HCT116 (cell line): ENCODE measurements around the gene ZBTB16.

ENCODE experiments used
- ATF3 ChIP-seq: IDR thresholded peaks from 2 replicates; pipeline ENCODE4 v1.6.1; 2012
- CTCF ChIP-seq, 3 experiments: fragments of 200-600 bp in 1 of 3; sonication (generic) in 1 of 3; IDR thresholded peaks in 2 of 3; conservative IDR thresholded peaks in 1 of 3; 2 replicates each; pipeline ENCODE4 v1.5.1; 2012 to 2017; ENCODE audit warnings: low read depth in 2 of 3, low read length in 2 of 3, antibody characterized with exemption in 1 of 3, borderline replicate concordance in 1 of 3, control low read depth in 1 of 3, mild to moderate bottlenecking in 1 of 3, mixed read lengths in 1 of 3, mixed run types in 1 of 3, moderate library complexity in 1 of 3; ENCODE audit not compliant: insufficient read depth in 1 of 3
- EZH2 ChIP-seq: fragments of 200-600 bp; sonication (generic); IDR thresholded peaks from 2 replicates; pipeline ENCODE4 v1.6.1; 2017; ENCODE audit warnings: antibody characterized with exemption, mixed run types
- EZH2phosphoT487 ChIP-seq: fragments of 200-600 bp; IDR thresholded peaks from 2 replicates; pipeline ENCODE4 v1.6.1; 2018; ENCODE audit warnings: antibody characterized with exemption, borderline replicate concordance
- JUND ChIP-seq: IDR thresholded peaks from 2 replicates; pipeline ENCODE4 v1.6.1; 2012
- POLR2AphosphoS5 ChIP-seq: IDR thresholded peaks from 2 replicates; pipeline ENCODE4 v1.6.1; 2011; ENCODE audit warnings: mild to moderate bottlenecking, low read depth, low read length, moderate library complexity
- SIN3A ChIP-seq: IDR thresholded peaks from 2 replicates; pipeline ENCODE4 v1.6.1; 2012; ENCODE audit warnings: low read depth
- TCF7L2 ChIP-seq: IDR thresholded peaks from 2 replicates; pipeline ENCODE4 v1.7.0; 2011; ENCODE audit warnings: borderline replicate concordance, inconsistent platforms; ENCODE audit not compliant: insufficient read depth, insufficient read length; ENCODE audit errors: extremely low read depth
- TF ChIP-seq, protein P1 (sequence below): IDR thresholded peaks from 2 replicates; pipeline ENCODE4 v1.6.1; 2011; ENCODE audit warnings: mild to moderate bottlenecking, low read length, moderate library complexity; ENCODE audit not compliant: insufficient replicate concordance; ENCODE audit errors: extremely low read depth

DNA sequence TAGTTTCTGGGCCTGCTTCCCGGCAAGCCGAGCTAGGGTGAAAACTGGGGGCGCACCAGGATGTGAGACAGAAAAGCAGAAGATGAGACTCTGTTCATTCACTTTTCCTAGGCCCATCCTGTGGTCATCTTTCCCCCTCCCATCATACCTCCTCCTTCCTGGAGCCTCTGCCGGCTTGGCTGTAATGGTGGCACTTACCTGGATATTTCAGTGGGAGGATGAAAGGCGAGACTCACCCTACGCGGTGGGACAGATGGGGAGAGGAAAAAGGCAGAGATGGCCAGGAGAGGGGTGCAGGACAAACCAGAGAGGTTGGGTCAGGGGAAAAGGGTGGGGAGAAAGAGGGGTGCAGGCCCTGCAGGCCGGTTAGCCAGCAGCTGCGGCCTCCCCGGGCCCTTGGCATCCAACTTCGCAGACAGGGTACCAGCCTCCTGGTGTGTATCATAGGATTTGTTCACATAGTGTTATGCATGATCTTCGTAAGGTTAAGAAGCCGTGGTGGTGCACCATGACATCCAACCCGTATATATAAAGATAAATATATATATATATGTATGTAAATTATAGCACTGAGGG is 195.1 kb downstream of the ZBTB16 start:
- no peak for TF ChIP-seq SIN3A
- no peak for TF ChIP-seq CTCF (IDR thresholded peaks at IDR 0.05 in 2 of 3, conservative IDR thresholded peaks at IDR 0.05 in 1 of 3; ENCODE audit: borderline replicate concordance in 1 of 3, insufficient read depth in 1 of 3, low read depth in 2 of 3, low read length in 2 of 3)
- TF ChIP-seq POLR2AphosphoS5 = no peak
- TF ChIP-seq, protein P1, sequence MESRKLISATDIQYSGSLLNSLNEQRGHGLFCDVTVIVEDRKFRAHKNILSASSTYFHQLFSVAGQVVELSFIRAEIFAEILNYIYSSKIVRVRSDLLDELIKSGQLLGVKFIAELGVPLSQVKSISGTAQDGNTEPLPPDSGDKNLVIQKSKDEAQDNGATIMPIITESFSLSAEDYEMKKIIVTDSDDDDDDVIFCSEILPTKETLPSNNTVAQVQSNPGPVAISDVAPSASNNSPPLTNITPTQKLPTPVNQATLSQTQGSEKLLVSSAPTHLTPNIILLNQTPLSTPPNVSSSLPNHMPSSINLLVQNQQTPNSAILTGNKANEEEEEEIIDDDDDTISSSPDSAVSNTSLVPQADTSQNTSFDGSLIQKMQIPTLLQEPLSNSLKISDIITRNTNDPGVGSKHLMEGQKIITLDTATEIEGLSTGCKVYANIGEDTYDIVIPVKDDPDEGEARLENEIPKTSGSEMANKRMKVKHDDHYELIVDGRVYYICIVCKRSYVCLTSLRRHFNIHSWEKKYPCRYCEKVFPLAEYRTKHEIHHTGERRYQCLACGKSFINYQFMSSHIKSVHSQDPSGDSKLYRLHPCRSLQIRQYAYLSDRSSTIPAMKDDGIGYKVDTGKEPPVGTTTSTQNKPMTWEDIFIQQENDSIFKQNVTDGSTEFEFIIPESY = no peak
- no peak for TF ChIP-seq EZH2
- TF ChIP-seq JUND = no peak
- no peak for TF ChIP-seq ATF3
- TF ChIP-seq EZH2phosphoT487 = no peak
- no peak for TF ChIP-seq TCF7L2
